Fibroblast of pulmonary artery (primary cell): ENCODE results near the gene CLSTN2.

ENCODE experiments used
- DNase-seq: peaks from one replicate; pipeline ENCODE4 v3.0.0-alpha.2; 2010; ENCODE audit warnings: low read depth
- H3K4me3 ChIP-seq: replicated peaks from 2 replicates; pipeline ENCODE4 v1.5.1; 2011; ENCODE audit warnings: low read depth, mild to moderate bottlenecking, control low read depth, low read length, moderate library complexity
- TF ChIP-seq, protein P1 (sequence below): IDR thresholded peaks from 2 replicates; pipeline ENCODE4 v1.5.1; 2011; ENCODE audit warnings: mild to moderate bottlenecking, control low read depth, low read length, inconsistent platforms; ENCODE audit errors: missing control alignments

The CLSTN2 gene

DNA sequence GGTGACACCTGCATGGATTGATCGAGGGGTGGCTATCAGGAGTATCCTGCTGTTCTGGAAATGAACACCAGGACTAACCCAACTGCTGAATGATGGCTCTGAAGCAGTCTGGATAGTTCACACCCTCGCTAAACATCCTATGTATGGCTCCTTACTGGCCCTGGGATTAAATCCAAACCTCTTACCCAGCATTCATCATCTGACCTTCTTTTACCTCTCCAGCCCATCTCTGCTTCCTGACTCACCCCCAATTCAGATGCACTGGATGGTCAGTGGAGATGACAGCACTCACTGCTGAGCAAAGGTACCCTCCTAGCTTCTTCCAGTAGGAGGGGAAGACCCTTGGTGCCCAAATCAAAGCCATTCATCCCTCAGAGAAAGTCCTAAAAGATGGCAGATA is 507.6 kb downstream of the CLSTN2 start:
- TF ChIP-seq, protein P1, sequence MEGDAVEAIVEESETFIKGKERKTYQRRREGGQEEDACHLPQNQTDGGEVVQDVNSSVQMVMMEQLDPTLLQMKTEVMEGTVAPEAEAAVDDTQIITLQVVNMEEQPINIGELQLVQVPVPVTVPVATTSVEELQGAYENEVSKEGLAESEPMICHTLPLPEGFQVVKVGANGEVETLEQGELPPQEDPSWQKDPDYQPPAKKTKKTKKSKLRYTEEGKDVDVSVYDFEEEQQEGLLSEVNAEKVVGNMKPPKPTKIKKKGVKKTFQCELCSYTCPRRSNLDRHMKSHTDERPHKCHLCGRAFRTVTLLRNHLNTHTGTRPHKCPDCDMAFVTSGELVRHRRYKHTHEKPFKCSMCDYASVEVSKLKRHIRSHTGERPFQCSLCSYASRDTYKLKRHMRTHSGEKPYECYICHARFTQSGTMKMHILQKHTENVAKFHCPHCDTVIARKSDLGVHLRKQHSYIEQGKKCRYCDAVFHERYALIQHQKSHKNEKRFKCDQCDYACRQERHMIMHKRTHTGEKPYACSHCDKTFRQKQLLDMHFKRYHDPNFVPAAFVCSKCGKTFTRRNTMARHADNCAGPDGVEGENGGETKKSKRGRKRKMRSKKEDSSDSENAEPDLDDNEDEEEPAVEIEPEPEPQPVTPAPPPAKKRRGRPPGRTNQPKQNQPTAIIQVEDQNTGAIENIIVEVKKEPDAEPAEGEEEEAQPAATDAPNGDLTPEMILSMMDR = no peak
- no peak for DNase-seq
- no peak overlapping the region for H3K4me3 ChIP-seq

GRCh38 chr3:140443073-140443472 is 508.1 kb downstream of the CLSTN2 start:
- no peak for DNase-seq
- TF ChIP-seq, protein P1 = no peak
- H3K4me3 ChIP-seq = no peak overlapping the region

GRCh38 chr3:140443806-140444205 is 508.8 kb downstream of the CLSTN2 start:
- no peak overlapping the region for H3K4me3 ChIP-seq
- TF ChIP-seq, protein P1 = no peak
- no peak for DNase-seq

DNA sequence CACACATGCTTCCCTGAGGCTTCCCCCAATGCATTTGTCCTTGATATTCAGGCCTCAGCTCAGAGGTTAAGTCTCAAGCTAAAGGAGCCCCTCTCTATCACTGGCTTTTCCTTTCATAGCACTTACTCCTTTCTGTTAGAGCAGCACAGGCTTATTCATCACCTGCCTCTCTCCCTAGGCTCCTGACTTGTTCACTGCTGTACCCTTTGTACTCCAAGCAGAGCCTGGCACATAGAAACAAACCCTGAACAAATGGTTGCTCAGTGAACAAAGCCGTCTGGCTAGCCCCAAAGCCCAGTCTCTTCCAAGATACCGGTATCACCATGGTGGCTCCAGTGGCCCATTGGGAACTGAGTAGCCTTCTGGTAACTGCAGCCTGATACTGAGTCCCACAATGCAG is 511.7 kb downstream of the CLSTN2 start:
- no peak for DNase-seq
- TF ChIP-seq, protein P1 = no peak
- no peak overlapping the region for H3K4me3 ChIP-seq

- DNase-seq = no peak
- H3K4me3 ChIP-seq = no peak overlapping the region
- TF ChIP-seq, protein P1 = no peak
Observed at GRCh38 chr3:140447136-140447535, 512.2 kb downstream of the CLSTN2 start.

DNA sequence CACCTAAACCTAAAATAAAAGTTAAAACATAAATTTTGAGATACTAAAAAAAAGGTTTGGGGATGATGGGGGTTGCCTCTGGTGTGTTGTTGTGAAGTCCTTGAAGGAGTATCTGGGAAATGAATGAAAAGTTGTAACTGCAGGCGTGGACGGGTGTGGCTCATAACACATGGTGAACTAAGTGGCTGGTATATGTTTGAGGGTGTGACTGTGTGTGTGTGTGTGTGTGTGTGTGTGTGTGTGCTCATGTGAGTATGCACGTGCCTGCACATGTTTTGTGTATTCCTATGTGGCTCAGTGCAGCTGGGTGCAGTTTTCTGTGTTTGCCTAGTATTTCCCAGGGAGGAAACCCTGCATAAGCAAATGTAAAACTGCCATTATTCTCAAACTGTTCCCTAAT is 513.0 kb downstream of the CLSTN2 start:
- TF ChIP-seq, protein P1 = no peak
- no peak overlapping the region for H3K4me3 ChIP-seq
- no peak for DNase-seq

DNA sequence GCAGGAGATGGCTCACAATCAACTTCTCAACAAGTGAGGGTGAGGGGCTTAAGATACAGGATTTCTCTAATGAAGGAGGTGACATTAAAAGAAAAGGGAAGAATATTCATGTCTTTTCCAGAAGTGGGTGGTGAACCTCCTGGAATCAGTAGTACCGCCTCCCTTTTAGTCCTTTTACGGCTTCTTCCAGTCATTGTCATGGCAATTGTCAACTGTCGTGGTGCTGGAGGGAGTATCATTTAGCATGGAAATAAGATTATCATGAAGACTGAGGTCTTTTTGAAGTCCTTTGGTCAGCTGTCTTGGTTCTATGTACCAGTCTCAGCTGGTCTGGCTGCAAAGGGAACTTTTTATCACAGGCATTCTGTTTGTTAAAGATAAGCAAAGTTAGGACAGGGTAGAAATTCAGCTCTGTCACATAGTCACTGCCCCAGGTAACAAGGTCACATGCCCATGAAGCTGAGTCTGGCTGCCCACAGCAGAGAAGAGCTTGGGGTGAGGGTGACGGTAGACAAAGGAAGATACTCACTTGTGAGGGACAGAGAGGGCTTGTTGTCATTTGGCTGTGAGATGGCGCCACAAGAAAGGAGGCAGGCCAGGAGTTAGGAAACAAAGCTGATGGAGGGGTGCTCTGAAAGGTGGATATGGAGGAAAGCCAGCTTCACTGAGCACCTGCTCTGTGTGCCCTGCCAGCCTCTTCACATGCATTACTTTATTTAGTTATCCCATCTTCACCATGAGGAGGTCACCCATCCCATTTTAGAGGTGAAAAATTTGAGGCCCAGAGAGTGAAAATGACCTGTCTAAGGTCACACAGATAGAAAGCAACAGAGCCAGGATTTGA is 514.6 kb downstream of the CLSTN2 start:
- no peak for DNase-seq
- TF ChIP-seq, protein P1 = no peak
- H3K4me3 ChIP-seq = no peak overlapping the region
